ENCODE results near the gene PRKG1. TPM values are rescaled to one million over a fixed set of nuclear protein-coding genes. Genes with fewer than 3 reads are reported as not detected.
"Not testable (repeated sequence)": the region's sequence is repeated elsewhere in the genome, so short reads cannot be mapped to it uniquely, and the experiment has no call there.

The PRKG1 gene
- polyA plus RNA-seq, 3 donors = not detected

DNA sequence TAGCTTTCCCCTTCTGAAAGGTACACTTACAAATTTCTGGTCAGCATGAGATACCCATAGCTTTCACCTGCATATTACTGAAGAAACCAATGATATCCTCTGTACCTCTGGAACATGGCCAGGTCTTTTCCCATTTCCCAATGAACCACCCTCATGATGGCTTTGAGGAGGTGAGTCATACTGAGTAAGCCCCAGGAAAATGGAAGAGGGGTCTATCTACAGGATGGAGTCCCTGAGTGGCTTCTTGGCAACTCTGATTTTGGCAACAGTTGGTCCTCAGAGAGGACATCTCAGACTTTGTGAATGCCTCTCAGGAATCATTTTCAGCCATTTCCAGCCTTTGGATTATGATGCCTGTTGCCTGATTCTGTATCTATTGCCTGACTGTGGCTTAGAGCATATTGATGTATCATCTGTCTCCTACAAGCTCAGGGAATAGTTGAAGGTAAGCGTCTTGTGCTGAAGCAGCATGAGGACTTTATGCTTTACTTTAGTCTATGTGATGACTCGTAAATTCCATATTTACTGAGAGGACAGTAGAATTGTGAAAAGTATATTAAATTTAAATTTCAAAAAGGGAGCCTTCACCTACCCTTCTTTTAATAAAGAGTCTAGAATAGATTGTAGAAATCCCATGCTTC lies 1155.1 kb downstream of the PRKG1 start:
- H3K27me3 ChIP-seq (ENCODE audit: control insufficient read depth in 2 of 2, insufficient read depth in 2 of 2, low read length in 2 of 2) = peaks cover 0 to 2% of the 10 kb centered on the region in 2 donors
- no peak overlapping the region for H3K4me3 Mint-ChIP-seq
- no peaks in the 10 kb centered on the region for H4K20me1 ChIP-seq (ENCODE audit: insufficient read depth, low read length)
- H3K27ac Mint-ChIP-seq = no peak overlapping the region
- no peak overlapping the region for H3K27ac ChIP-seq (ENCODE audit: low read depth in 1 of 2, low read length in 2 of 2)
- no peak overlapping the region for H2AFZ ChIP-seq (ENCODE audit: insufficient read depth, low read depth, low read length, poor library complexity, severe bottlenecking)
- no peaks in the 10 kb centered on the region for H3K9me3 ChIP-seq (replicated peaks in 1 of 2; ENCODE audit: control insufficient read depth in 1 of 2, insufficient read depth in 1 of 2, low read length in 2 of 2)
- H3K79me2 ChIP-seq (ENCODE audit: insufficient read depth, low read length) = no peaks in the 10 kb centered on the region
- peaks cover 9% of the 10 kb centered on the region for H3K4me1 Mint-ChIP-seq
- H3K9me3 Mint-ChIP-seq = peaks cover 0 to 2% (median 0%) of the 10 kb centered on the region in 7 donors
- H3K36me3 Mint-ChIP-seq = no peaks in the 10 kb centered on the region
- TF ChIP-seq, protein P1, sequence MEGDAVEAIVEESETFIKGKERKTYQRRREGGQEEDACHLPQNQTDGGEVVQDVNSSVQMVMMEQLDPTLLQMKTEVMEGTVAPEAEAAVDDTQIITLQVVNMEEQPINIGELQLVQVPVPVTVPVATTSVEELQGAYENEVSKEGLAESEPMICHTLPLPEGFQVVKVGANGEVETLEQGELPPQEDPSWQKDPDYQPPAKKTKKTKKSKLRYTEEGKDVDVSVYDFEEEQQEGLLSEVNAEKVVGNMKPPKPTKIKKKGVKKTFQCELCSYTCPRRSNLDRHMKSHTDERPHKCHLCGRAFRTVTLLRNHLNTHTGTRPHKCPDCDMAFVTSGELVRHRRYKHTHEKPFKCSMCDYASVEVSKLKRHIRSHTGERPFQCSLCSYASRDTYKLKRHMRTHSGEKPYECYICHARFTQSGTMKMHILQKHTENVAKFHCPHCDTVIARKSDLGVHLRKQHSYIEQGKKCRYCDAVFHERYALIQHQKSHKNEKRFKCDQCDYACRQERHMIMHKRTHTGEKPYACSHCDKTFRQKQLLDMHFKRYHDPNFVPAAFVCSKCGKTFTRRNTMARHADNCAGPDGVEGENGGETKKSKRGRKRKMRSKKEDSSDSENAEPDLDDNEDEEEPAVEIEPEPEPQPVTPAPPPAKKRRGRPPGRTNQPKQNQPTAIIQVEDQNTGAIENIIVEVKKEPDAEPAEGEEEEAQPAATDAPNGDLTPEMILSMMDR (IDR thresholded peaks at IDR 0.05) = no peak
- peaks cover 0 to 3% (median 1%) of the 10 kb centered on the region in 3 donors for H3K27me3 Mint-ChIP-seq (ENCODE audit: low read depth in 3 of 3)
- no peak overlapping the region for H3K4me2 ChIP-seq (replicated peaks; ENCODE audit: extremely low read depth, low read length, poor library complexity, severe bottlenecking)
- intact Hi-C loops (cut with micrococcal nuclease) = no loop called here
- no peak overlapping the region for H3K9ac ChIP-seq (ENCODE audit: insufficient read depth, low read length, poor library complexity, severe bottlenecking)
- no peak overlapping the region for H3K4me3 ChIP-seq (replicated peaks in 1 of 3; ENCODE audit: low read depth in 2 of 3, low read length in 3 of 3)
- H3K4me1 ChIP-seq (ENCODE audit: control insufficient read depth in 1 of 2, insufficient read depth in 2 of 2, low read length in 2 of 2) = peaks cover 0 to 3% of the 10 kb centered on the region in 2 donors
- no peaks in the 10 kb centered on the region for H3K36me3 ChIP-seq (replicated peaks in 1 of 2; ENCODE audit: control insufficient read depth in 1 of 2, insufficient read depth in 2 of 2, low read length in 2 of 2)
- DNase-seq = no peak
- WGBS (ENCODE audit: insufficient coverage) = no CpG with 5 or more reads among the region's 2 CpGs

DNA sequence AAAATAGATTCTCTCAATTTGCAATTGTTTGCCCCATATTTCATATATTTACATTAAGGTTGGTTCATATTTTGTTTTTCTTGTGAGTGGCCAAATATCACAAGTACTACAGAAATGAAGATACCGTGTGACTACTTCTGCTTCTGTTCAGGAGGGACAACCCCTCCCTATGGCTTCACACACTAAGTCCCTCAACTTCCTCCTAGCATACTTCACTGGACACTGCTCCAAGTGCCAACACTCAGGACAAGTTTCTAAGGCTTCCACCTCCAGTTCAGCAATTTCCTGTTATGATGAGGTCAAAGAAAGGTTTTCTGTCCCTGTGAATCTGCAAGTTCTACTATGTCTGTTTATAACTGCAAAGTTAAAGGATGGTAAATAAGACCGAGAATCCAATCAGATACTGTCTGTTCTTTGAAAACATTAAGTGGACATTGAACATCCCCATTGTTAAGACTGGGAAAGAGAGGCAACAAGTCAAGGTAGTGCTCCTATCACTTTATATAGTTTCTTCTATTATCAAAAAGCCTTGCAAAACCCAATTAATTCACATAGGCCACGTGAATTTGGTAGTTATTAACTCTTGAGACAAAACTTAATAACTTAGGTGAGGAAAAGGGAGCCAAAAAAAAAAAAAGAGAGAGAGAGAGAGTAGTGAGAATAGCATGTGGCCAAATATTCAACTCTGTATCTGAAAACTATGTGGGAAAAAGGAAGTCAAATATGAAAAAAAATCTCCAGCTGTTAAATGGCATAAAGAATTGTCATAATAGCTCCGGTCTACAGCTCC lies 1158.5 kb downstream of the PRKG1 start:
- no CpG with 5 or more reads among the region's 4 CpGs for WGBS (ENCODE audit: insufficient coverage)
- Mint-ChIP-seq H3K27me3 (ENCODE audit: low read depth in 3 of 3) (peaks cover 0 to 3% (median 1%) of the 10 kb centered on the region in 3 donors), H3K36me3 (no peaks in the 10 kb centered on the region), H3K4me1 (peaks cover 9% of the 10 kb centered on the region), H3K9me3 (peaks cover 0 to 2% (median 0%) of the 10 kb centered on the region in 7 donors), H3K27ac (no peak overlapping the region), H3K4me3 (peak overlapping the region in 1 of 2 donors; percentile 52)
- peak in 2 of 3 donors; percentile 7 to 27 for DNase-seq
- TF ChIP-seq, protein P1 (IDR thresholded peaks at IDR 0.05) = no peak
- no peak overlapping the region for H3K9ac ChIP-seq (ENCODE audit: insufficient read depth, low read length, poor library complexity, severe bottlenecking)
- H4K20me1 ChIP-seq (ENCODE audit: insufficient read depth, low read length) = no peaks in the 10 kb centered on the region
- intact Hi-C loops (cut with micrococcal nuclease) = no loop called here
- peak overlapping the region; percentile 1 for H3K4me2 ChIP-seq (replicated peaks; ENCODE audit: extremely low read depth, low read length, poor library complexity, severe bottlenecking)
- no peaks in the 10 kb centered on the region for H3K36me3 ChIP-seq (replicated peaks in 1 of 2; ENCODE audit: control insufficient read depth in 1 of 2, insufficient read depth in 2 of 2, low read length in 2 of 2)
- H3K79me2 ChIP-seq (ENCODE audit: insufficient read depth, low read length) = no peaks in the 10 kb centered on the region
- H3K27me3 ChIP-seq (ENCODE audit: control insufficient read depth in 2 of 2, insufficient read depth in 2 of 2, low read length in 2 of 2) = peaks cover 0 to 2% of the 10 kb centered on the region in 2 donors
- no peak overlapping the region for H2AFZ ChIP-seq (ENCODE audit: insufficient read depth, low read depth, low read length, poor library complexity, severe bottlenecking)
- H3K9me3 ChIP-seq (replicated peaks in 1 of 2; ENCODE audit: control insufficient read depth in 1 of 2, insufficient read depth in 1 of 2, low read length in 2 of 2) = no peaks in the 10 kb centered on the region
- H3K4me3 ChIP-seq (replicated peaks in 1 of 3; ENCODE audit: low read depth in 2 of 3, low read length in 3 of 3) = no peak overlapping the region
- H3K4me1 ChIP-seq (ENCODE audit: control insufficient read depth in 1 of 2, insufficient read depth in 2 of 2, low read length in 2 of 2) = peaks cover 0 to 3% of the 10 kb centered on the region in 2 donors
- no peak overlapping the region for H3K27ac ChIP-seq (ENCODE audit: low read depth in 1 of 2, low read length in 2 of 2)

DNA sequence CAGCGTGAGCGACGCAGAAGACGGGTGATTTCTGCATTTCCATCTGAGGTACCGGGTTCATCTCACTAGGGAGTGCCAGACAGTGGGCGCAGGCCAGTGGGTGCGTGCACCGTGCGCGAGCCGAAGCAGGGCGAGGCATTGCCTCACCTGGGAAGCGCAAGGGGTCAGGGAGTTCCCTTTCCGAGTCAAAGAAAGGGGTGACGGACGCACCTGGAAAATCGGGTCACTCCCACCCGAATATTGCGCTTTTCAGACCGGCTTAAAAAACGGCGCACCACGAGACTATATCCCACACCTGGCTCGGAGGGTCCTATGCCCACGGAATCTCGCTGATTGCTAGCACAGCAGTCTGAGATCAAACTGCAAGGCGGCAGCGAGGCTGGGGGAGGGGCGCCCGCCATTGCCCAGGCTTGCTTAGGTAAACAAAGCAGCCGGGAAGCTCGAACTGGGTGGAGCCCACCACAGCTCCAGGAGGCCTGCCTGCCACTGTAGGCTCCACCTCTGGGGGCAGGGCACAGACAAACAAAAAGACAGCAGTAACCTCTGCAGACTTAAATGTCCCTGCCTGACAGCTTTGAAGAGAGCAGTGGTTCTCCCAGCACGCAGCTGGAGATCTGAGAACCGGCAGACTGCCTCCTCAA lies 1159.2 kb downstream of the PRKG1 start:
- H3K79me2 ChIP-seq (ENCODE audit: insufficient read depth, low read length); H2AFZ ChIP-seq (ENCODE audit: insufficient read depth, low read depth, low read length, poor library complexity, severe bottlenecking); H3K36me3 ChIP-seq (replicated peaks in 1 of 2; ENCODE audit: control insufficient read depth in 1 of 2, insufficient read depth in 2 of 2, low read length in 2 of 2); H3K36me3 Mint-ChIP-seq; intact Hi-C loops (cut with micrococcal nuclease); H3K4me1 ChIP-seq (ENCODE audit: control insufficient read depth in 1 of 2, insufficient read depth in 2 of 2, low read length in 2 of 2); H3K9me3 Mint-ChIP-seq; H3K4me1 Mint-ChIP-seq; H3K27me3 Mint-ChIP-seq (ENCODE audit: low read depth in 3 of 3); H3K27me3 ChIP-seq (ENCODE audit: control insufficient read depth in 2 of 2, insufficient read depth in 2 of 2, low read length in 2 of 2); H3K4me3 ChIP-seq (replicated peaks in 1 of 3; ENCODE audit: low read depth in 2 of 3, low read length in 3 of 3); H3K9me3 ChIP-seq (replicated peaks in 1 of 2; ENCODE audit: control insufficient read depth in 1 of 2, insufficient read depth in 1 of 2, low read length in 2 of 2); H4K20me1 ChIP-seq (ENCODE audit: insufficient read depth, low read length); H3K4me3 Mint-ChIP-seq; DNase-seq; H3K27ac ChIP-seq (ENCODE audit: low read depth in 1 of 2, low read length in 2 of 2); H3K9ac ChIP-seq (ENCODE audit: insufficient read depth, low read length, poor library complexity, severe bottlenecking); H3K27ac Mint-ChIP-seq; H3K4me2 ChIP-seq (replicated peaks; ENCODE audit: extremely low read depth, low read length, poor library complexity, severe bottlenecking): not testable (repeated sequence)
- whole genome bisulfite sequencing (ENCODE audit: insufficient coverage) = no CpG with 5 or more reads among the region's 34 CpGs
